GM18499 (cell line): ENCODE results near the gene IL1F10.

ENCODE experiments used
- ATAC-seq: cut with Tn5 transposase; IDR thresholded peaks from one replicate; pipeline ENCODE4 v1.9.1; 2021; ENCODE audit warnings: moderate number of reproducible peaks; ENCODE audit not compliant: insufficient read depth, unreplicated experiment

The IL1F10 gene

GRCh38 chr2:113058411-113058994 is 9.3 kb upstream of the IL1F10 start:
- ATAC-seq, result no peak

GRCh38 chr2:113058998-113059960 is 8.5 kb upstream of the IL1F10 start, which contains the start of gene IL36RN:
Gene IL36RN (plus strand): TSS chr2:113059198. CDS start chr2:113059439, 241 bp downstream.
- ATAC-seq, result no peak

GRCh38 chr2:113060396-113060795 is 7.4 kb upstream of the IL1F10 start:
- ATAC-seq, result no peak

- ATAC-seq, result no peak
These were observed 7.0 kb upstream of the IL1F10 start for GRCh38 chr2:113060796-113061195.

GRCh38 chr2:113061241-113061640 is 6.5 kb upstream of the IL1F10 start:
- no peak for ATAC-seq

- ATAC-seq, result no peak
These were observed 5.6 kb upstream of the IL1F10 start for GRCh38 chr2:113061896-113062770.

GRCh38 chr2:113064281-113064680 is 3.5 kb upstream of the IL1F10 start:
- ATAC-seq, result no peak

- no peak for ATAC-seq
These were observed 2.9 kb upstream of the IL1F10 start for GRCh38 chr2:113064898-113065297.

- ATAC-seq, result no peak
These were observed 479 bp downstream of the IL1F10 start for GRCh38 chr2:113068249-113068648.

- ATAC-seq, result no peak
These were observed 1.1 kb downstream of the IL1F10 start for GRCh38 chr2:113068706-113069485.

- ATAC-seq, result no peak
These were observed 2.2 kb downstream of the IL1F10 start for GRCh38 chr2:113069676-113070605.

GRCh38 chr2:113070606-113070975 is 2.8 kb downstream of the IL1F10 start:
- no peak for ATAC-seq

GRCh38 chr2:113072584-113072983 is 4.8 kb downstream of the IL1F10 start:
- ATAC-seq, result no peak

- no peak for ATAC-seq
These were observed 5.6 kb downstream of the IL1F10 start for GRCh38 chr2:113073325-113073834.

- no peak for ATAC-seq
These were observed 7.3 kb downstream of the IL1F10 start for GRCh38 chr2:113075030-113075429.

GRCh38 chr2:113075600-113075999 is 7.8 kb downstream of the IL1F10 start:
- ATAC-seq, result no peak

GRCh38 chr2:113076954-113077669 is 9.3 kb downstream of the IL1F10 start:
- ATAC-seq, result no peak

GRCh38 chr2:113077921-113078320 is 10.2 kb downstream of the IL1F10 start:
- ATAC-seq, result no peak
